Fibroblast of upper back skin (primary cell): ENCODE measurements around the gene ETS2.
A peak's percentile ranks its signal among the peaks of the same experiment; 100 is the strongest.
"Not testable (repeated sequence)": the region's sequence is repeated elsewhere in the genome, so short reads cannot be mapped to it uniquely, and the experiment has no call there.

Experiments used
- DNase-seq: peaks from one replicate; pipeline ENCODE4 v3.0.0-alpha.2; 2013

ETS2 gene

DNA sequence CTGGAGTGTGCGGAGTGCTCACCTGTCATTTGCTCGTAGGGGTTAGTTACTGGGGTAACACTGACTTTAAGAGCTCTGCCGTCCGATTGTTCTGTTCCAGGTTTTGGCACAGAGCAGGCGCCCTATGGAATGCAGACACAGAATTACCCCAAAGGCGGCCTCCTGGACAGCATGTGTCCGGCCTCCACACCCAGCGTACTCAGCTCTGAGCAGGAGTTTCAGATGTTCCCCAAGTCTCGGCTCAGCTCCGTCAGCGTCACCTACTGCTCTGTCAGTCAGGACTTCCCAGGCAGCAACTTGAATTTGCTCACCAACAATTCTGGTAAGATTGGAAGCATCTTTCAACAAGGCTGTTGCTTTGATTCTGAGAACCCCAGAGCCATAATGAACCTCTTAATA, 12.6 kb downstream of the ETS2 start:
- no peak for DNase-seq

GRCh38 chr21:38819051-38819718, 13.5 kb downstream of the ETS2 start:
- DNase-seq: no peak

DNA sequence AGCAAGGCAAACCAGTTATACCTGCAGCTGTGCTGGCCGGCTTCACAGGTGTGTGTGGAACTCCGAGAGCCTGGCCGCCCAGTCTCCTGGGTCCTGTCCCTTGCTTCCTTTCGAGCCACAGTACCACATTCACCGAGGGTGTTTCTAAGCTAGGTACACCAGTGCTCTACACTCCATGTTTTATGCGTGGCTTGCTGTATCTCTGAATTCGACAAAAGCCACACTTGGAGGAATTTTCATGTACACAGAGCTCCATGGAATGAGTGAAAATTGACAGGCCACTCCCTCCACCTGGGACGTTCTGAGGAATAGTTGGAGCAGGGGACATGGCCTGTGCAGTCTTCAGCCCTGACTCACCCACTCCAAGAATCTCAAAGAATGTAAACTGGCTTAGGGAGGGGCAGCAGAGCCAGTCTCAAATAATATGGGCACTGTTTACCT, 14.0 kb downstream of the ETS2 start:
- peak; percentile 78 for DNase-seq

DNA sequence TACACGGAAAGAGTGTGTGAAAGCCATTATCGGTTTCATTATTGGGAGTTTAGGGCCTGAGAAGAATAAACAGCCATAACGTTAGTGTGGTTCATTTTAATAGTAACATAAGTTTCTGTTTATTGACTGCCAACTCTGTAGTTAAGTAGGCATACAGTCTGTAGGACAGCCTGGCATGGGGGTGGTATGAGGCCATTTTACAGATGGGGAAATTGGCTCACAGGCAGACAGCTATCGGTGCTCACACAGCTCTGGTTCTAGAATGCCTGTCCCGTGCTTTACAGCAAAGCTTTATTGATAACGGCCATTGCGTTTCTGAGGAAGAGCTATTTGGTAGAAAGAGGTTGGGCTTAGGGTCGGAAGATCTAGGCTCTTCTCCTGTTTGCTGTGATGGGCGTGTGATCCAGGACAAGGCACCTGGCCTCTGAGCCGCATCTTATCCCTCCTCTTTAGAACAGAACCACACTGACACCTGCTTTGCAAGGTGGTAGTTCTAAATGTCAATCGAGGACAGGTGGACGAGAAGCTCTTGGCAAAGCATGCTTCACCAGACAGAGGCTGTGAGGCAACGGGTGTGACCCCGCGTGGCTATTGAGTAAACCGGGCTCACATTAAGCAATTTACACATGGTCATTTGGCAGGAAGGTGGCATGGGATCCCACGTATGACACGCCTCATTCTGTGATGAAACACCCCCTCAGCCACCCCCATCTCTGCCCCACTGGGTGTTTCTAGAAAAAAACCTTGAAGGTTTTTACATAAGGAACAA, 14.9 kb downstream of the ETS2 start:
- DNase-seq: no peak

- no peak for DNase-seq
These were observed 15.5 kb downstream of the ETS2 start for GRCh38 chr21:38821248-38821647.

- DNase-seq: no peak
These were observed 16.4 kb downstream of the ETS2 start for GRCh38 chr21:38821959-38822682.

- no peak for DNase-seq
These were observed 17.1 kb downstream of the ETS2 start for GRCh38 chr21:38822778-38823238.

DNA sequence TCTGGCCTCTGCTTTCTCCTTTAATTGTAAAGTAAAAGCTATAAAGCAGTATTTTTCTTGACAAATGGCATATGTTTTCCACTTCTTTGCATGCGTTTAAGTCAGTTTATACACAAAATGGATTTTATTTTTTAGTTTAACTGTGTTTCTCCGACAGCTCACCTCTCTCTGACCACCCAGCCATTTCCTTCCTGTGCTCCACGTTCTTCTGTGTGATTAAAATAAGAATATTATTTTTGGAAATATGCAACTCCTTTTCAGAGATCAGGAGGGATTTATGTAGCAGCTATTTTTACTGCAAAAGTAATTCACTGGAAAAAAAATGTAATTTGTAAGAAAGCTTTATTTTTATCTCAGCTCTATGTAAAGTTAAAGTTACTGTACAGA, 18.0 kb downstream of the ETS2 start:
- no peak for DNase-seq

DNA sequence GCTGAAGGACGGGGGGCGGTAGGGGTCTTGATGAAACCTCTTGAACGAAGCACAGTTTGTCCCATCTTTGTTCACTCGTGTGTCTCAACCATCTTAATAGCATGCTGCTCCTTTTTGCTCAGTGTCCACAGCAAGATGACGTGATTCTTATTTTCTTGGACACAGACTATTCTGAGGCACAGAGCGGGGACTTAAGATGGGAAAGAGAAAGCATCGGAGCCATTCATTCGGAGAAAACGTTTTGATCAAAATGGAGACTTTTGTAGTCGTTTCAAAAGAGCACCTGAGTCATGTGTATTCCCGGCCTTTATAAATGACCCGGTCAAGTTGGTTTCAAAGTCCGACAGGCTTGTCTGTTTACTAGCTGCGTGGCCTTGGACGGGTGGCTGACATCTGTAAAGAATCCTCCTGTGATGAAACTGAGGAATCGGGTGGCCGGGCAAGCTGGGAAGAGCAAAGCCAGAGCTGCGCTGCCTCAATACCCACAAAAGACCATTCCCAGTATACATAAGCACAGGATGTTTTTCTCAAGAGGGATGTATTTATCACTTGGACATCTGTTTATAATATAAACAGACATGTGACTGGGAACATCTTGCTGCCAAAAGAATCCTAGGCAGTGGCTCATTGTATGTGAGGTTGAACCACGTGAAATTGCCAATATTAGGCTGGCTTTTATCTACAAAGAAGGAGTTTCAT, 18.5 kb downstream of the ETS2 start:
- DNase-seq: peak; percentile 54

- no peak for DNase-seq
These were observed 19.5 kb downstream of the ETS2 start for GRCh38 chr21:38825269-38825668.

- no peak for DNase-seq
These were observed 20.2 kb downstream of the ETS2 start for GRCh38 chr21:38825921-38826320.

DNA sequence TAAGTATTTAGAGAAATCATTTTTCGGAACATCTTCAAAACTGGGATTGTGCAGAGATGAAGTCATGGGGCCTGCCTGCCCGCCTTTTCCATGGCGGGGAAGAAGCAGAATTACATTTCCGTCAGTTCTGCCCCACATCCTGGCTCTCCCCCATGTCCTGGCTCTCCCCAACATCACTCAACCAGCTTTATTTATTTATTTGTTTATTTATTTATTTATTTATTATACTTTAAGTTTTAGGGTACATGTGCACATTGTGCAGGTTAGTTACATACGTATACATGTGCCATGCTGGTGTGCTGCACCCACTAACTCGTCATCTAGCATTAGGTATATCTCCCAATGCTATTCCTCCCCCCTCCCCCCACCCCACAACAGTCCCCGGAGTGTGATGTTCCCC, 22.4 kb downstream of the ETS2 start:
- not testable (repeated sequence) for DNase-seq

- DNase-seq: no peak
These were observed 25.2 kb downstream of the ETS2 start for GRCh38 chr21:38830671-38831525.

DNA sequence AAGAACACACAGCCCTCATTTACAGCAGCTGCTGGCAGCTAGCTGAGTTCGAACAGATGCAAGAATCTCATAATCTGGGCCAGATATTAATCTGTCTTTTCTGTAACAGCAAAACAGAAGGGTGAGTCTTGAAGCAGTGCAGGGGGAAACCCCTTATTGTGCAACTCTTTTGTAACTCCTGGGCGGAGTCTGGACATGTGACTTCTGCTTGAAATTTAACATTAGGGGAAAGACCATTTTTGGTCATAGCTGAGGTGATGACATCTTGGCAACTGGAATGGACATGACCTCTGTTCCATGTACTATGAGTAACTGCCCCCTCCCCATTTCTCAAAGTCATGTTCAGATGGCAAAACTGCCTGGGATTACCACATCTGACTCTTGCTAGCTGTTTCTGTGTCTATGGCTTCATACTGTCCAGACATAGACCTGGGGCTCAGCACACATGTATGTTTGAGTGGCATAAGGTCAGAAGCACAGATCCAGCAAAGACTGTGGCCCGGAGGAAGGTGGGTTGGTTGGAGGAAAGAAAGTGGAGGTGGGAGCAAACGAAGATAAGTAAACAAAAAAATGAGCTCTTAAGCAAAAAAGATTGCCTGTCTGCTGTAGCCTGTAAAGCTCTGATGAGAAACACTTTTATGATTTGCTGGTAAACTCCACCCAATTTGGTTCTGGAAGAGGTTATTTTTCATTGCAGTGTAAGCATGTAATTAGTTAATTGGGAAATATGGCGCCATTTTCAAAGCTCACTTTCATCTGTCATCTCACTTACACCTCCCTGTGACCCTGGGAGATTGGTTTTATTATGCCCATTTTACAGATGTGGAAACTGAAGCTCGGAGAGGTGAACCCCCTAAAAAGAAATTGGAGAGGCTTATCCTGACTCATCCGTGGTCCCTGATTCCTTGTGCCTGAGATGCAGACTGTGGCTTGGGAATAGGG, 26.1 kb downstream of the ETS2 start:
- DNase-seq: peak; percentile 96

DNA sequence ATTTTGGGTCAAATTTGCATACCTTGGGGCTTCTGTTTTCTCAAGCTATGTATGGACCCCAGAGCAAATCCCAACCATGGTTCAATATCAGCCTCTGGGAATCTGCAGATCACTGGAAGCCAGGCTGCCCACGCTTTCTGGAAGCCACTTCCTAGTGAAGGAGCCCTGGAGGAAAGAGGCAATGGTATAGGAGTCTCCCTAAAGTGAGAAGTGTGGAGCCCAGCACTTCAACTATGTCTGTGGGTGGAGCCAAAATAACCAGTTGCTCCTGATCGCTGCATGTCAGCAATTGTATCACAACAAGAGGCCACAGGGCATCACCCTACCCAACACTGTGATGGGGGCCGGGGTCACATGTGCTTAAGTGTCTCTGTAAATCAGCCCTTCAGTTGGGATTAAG, 26.9 kb downstream of the ETS2 start:
- no peak for DNase-seq

DNA sequence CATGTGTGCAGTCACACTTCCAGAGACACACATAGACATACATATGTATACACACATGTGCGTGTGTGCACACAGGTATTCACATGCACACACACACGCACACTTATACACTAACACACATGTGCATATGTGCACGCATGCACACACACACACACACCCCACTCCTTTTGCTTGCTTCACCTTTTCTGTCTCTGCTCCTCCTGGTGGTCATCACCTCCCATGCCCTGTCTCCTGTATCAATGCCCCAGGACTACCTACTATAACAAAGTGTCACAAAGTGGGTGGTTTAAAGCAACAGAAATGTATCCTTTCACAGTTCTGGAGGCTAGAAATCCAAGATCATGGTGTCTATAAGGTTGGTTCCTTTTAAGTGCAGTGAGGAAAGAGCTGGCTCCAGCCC, 27.4 kb downstream of the ETS2 start:
- DNase-seq: no peak

GRCh38 chr21:38834725-38835124, 29.0 kb downstream of the ETS2 start:
- DNase-seq: no peak

DNA sequence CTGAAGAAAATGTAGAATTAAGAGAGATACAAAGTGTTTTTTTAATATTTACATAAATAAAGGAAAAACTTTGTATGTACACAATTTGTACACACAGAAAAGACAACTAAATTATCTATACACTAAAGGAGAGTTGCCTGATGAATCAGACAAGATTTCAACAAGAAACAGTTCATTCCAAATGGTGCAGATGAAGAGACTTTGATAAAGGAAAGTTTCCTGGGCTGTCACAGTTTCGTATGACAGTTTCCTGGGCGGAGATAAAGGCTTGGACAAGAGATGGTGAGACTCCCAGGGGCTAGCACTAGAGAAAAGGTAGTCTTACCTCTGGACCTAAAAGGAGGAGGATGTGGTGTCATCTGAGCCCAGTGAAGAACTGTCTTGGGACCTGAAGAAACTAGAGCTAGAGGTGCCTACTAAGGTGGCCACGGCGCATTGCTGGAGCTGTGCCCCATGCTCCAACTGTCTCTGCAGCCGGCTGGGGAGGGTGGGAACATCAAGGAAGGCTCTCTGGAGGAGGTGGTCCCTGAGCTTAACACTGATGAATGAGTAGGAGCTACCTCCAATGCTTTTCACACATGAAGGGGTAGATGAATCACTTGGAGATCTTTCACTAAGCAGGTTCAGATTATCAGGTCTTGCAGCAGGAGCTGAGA, 32.2 kb downstream of the ETS2 start:
- no peak for DNase-seq

DNA sequence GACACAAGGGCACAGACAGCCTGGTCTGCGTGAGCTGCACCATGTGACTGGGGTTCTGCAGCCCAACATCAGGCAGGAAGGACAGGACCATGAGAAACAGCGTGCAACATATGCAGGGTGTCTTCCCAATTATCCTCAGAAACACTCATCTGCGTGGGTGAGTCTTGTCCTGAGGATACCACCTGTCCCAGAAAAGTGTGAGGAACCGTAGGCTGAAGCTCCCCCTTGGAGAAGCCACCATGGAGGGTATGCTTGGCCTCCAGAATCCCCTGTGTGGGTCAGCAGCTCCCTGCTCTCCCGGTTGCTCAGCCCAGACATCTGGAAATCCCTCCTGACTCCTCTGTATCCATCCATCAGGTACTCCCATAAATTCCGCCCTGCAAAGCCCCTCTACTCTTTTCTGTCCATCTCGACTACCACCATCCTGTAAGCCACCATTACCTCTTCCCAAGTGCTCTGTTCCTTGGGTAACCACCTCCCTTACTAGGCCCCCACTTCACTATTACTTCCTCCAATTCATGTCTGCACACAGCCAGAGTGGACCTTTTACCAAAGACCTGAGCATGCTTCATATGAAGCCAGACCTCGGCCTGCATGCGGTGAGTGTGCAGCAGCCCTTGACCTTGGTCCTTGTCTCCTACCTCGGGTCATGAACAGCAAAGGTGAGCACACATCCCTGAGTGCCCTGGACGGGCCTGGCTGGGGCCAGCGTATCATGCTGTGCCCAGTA, 33.0 kb downstream of the ETS2 start:
- DNase-seq: no peak
